Right ventricle myocardium superior (tissue), 1 donor: ENCODE data around the gene IMPG1. TPM values are rescaled to one million over a fixed set of nuclear protein-coding genes. Genes with fewer than 3 reads are reported as not detected.

Experiments
- ATAC-seq: fragments of 200-7000 bp; cut with Tn5 transposase; one replicate; pipeline ENCODE4 v1.9.1; 2020; ENCODE audit warnings: mild to moderate bottlenecking; ENCODE audit not compliant: poor library complexity
- DNase-seq: peaks from one replicate; pipeline ENCODE4 v3.0.0-alpha.2; 2020
- intact Hi-C: fragments of 100-400 bp; cut with DNase I; formaldehyde crosslinking; loops from one replicate; pipeline ENCODE4 v1.11.2; 2022
- total RNA-seq: library from RNA; stranded (reverse); fragmentation: NEBNext Ultra II Directional; extraction: Animal tissue kit (Norgen Biotek cat#: 25700); gene quantifications from one replicate; pipeline ENCODE4 v1.2.1, GENCODE V29; 2021
- donor health status: DM: no; HTN: yes; CAD: no; lungs with severe emphysema.

The IMPG1 gene
- total RNA-seq, 1 donor from 2014 or later: not detected

DNA sequence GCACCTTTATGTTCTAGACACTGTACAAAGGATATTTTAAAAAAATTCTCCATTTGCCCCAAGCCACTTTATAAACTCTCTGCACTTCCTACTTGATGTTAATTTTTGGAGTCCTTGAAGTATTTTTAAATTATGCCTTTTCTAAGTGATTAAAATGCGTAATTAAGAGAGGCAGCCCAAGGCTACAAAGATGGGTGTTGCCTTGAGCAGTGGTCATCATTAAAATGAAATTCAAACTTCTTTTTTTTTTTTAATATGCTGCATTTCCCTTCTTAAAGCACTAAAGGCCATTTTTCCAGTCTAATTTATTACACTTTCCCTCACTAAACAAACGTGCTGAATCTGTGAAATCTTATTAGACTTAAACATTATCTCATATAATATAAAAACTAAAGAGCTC is 102.4 kb downstream of the IMPG1 start:
- DNase-seq: no peak
- no peak for ATAC-seq
- intact Hi-C loops: no loop called here

DNA sequence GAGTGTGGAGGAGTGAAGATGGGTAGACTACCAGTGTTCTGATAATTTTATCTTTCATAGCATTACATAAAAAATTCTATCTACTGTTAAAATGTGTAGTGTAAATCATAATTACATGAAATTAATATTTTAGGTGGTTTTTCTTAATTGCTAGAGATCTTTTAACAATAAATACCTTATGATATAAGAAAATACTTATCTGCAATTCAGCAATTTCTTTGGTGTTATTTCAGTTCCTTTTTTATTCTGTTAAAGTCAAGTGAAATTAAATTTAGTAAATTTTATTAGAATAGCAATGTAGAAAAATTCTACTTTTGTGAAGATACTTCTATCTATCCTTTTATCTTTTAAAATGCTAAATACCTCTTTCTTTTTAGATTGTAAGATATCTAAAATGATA is 104.3 kb downstream of the IMPG1 start:
- DNase-seq: no peak
- ATAC-seq: no peak
- intact Hi-C loops: no loop called here

DNA sequence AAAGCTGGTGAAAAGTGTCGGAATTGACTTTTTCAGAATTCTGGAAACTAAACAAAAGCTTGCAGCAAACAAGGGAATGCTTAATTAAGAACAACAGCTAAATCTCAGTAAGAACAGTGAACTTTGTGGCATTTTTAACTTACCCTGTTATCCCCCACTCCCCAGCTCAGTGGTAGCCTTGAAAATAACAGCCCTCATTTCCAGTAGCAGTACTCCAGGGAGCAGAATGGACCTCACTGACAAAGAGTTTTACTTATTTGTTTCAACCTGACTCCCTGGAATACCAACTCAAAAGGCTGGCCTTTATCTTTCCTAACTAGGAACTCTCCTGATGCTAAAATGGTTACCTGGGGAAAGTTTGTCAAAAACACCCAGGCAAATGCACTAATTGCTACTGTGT is 108.9 kb downstream of the IMPG1 start:
- ATAC-seq (no peak), DNase-seq (no peak)
- intact Hi-C loops: no loop called here

DNA sequence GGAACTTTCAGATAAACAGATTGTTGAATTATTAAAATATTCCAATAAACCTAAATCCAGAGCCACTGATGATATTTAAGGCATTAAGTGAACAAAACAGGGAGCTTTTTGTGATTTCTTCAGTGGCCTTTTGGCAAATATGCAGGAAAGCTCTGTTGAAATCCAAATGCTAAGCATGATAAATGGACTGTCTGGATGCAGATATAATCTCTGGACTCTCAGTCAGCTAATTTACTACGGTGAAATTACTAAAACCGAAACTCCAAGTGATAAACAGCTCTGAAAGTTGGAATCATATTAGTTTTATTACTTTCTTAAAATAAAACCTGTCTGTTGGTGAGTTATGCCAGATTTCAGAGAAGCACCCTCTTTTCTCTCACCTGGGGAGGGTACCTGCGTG is 120.3 kb downstream of the IMPG1 start:
- ATAC-seq: peak; percentile 54
- no peak for DNase-seq
- intact Hi-C loops: no loop called here

DNA sequence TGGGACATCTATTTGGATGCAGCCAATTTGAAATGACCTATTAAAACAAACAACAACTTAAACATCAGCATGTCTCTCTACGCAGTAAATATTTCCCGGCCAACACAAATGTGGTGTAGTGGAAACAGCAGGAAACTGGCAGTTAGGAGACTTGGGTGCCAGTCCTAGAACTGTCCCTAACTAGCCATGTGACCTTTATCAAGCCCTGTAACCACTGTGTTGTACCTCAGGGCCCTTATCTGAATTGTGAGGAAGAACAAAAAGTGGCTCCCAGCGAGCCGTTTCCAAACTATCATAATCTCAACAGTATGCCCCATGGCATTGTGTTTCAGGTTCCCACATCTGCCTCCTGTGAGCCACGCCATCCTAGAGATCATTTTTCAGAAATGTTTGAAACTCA is 124.5 kb downstream of the IMPG1 start:
- intact Hi-C loops: no loop called here
- DNase-seq: no peak
- ATAC-seq: peak; percentile 55

DNA sequence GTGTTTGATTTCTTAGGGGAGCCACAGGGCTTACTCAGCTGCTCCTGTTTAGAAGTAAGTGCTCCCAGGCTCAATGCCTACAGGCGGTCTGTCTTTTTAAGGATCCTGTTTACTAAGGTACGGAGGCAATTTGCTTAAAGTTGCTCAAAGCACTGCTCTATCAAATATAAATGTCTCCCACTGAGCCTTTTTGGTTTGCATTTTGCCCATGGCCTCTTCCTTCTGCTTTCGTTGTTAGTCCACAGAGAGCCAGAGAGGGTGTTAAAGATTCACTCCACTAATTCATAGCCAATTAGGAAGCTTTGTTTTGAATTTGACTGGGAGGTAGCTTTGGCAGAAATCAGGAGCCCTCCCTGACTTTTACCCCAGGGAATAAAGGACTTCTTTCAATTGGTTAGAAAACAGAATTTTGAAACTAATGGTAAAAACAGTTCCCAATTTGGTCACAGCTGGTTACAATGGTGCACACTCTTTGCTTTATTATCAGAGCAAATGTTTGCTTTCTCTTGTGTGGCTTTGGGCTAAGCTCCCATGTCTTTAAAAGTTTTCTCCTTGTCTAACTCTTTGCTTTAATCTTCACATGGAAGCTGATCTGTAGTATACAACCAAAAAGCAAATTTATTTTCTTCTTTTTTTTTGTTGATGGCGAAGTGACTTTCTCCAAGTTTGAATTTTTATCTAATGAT is 126.2 kb downstream of the IMPG1 start:
- no peak for ATAC-seq
- intact Hi-C loops: no loop called here
- no peak for DNase-seq

DNA sequence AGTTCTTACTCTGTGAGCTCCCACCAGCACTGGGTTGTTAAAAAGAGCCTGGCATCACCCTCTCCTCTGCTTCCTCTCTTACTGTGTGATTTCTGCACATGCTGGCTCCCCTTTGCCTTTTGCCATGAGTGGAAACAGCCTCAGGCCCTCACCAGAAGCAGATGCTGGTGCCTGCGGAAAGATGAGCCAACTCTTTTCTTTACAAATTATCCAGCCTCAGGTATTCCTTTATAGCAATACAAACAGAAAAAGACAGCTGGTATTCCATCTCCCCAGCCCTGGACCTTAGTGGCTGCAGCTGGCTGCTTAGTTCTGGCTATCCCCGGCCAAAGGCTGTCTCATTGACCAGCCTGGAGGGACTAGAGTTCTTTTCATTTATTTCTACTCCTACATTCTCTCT is 129.1 kb downstream of the IMPG1 start:
- no peak for ATAC-seq
- intact Hi-C loops: no loop called here
- DNase-seq: no peak

DNA sequence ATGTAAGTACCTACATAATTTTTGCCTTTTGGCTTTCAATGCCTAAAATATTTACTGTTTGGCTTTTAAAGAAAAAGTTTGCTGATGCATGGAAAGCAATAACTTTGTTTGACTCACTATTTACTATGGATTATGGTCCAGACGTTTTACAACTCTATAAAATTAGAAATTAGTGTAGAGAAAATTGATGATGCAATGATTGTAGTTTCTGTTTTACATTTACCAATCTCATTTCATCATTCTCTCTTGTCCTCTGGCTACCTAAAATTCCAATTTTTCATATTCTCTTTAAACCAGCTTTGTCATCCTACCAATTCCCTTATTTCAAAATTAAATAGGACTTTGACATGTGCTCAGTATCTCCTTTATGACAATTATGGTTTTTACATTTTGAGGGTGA is 131.0 kb downstream of the IMPG1 start:
- ATAC-seq: no peak
- no peak for DNase-seq
- intact Hi-C loops: no loop called here

DNA sequence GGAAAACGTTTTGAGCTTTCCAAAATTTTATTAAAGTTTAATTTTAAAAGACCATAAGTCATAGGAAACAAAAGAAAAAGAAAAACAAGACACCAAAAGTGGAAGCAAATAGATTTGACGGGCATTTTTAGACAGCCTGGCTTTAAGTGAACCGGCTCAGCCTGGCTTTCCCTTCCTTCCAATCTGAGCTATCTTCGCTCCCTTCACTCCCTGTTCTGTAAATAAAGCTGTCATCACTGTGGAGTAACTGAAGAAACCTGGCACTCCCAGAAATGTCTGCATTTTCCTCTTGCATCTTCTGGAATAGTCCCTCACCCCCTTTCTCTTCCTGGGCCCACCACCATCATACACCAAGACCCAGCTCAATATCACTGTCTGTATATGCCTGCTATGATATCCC is 131.9 kb downstream of the IMPG1 start:
- no peak for DNase-seq
- intact Hi-C loops: no loop called here
- peak; percentile 91 for ATAC-seq

DNA sequence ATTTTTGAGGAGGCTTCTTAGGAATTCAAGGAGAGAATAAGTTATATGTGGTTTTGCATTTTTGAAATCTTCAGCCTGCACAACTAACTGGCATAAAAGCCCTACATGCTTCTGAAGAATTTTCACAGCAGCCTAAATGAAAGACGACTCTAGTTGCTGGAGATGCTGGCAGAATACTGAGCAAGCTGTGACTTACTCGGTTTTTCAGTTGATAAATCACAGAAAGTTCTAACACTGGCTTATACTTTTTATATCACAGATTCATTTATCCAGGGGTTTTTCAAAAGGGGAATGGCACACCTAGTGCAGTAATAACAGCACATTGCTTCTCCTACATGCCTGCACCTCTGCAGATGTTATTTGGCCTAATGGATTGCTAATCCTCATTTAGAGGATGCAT is 134.6 kb downstream of the IMPG1 start:
- DNase-seq (no peak), ATAC-seq (no peak)
- intact Hi-C loops: loop anchor here (10.0 kb wide), 1 partner anchor 747 kb away; no protein-coding TSS in a partner anchor

DNA sequence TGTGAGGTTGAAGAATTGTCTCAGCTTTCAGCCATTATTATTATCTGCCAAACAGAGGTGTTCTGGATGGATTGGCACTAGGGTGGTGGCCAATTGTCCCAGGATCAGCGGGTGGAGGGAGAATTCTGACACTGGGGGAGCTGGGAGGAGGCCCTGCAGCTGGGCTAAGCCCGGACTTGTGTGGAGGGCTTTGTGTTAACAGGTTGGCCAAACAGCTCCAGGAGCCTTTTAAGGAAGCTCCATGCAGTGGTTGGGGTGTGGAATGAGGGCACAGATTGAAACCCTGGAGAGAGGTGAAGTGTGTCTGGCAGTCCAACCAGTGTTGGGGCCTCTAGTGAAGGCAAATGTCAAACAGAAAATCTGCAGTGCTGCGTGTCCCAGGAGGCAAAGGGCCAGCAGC is 135.8 kb downstream of the IMPG1 start:
- ATAC-seq (no peak), DNase-seq (no peak)
- intact Hi-C loops: loop anchor here (10.0 kb wide), 1 partner anchor 748 kb away; no protein-coding TSS in a partner anchor

DNA sequence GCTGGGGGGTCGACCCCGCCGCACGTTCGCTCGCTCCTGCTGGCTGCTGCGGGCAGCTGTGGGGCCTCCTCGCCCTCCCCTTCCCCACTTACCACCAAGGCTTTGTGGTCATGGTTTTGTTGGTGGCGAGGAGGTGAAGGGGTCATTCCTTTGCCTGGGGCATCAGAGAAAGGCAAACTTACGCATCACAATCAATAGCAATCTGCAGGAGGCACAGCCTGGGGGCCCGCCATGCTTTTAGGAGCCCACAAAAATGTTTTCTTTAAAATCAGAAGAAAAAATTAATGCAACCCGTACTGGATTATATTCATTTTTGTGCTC is 137.0 kb downstream of the IMPG1 start:
- DNase-seq: no peak
- intact Hi-C loops: loop anchor here (10.0 kb wide), 1 partner anchor 749 kb away; no protein-coding TSS in a partner anchor
- ATAC-seq: no peak

DNA sequence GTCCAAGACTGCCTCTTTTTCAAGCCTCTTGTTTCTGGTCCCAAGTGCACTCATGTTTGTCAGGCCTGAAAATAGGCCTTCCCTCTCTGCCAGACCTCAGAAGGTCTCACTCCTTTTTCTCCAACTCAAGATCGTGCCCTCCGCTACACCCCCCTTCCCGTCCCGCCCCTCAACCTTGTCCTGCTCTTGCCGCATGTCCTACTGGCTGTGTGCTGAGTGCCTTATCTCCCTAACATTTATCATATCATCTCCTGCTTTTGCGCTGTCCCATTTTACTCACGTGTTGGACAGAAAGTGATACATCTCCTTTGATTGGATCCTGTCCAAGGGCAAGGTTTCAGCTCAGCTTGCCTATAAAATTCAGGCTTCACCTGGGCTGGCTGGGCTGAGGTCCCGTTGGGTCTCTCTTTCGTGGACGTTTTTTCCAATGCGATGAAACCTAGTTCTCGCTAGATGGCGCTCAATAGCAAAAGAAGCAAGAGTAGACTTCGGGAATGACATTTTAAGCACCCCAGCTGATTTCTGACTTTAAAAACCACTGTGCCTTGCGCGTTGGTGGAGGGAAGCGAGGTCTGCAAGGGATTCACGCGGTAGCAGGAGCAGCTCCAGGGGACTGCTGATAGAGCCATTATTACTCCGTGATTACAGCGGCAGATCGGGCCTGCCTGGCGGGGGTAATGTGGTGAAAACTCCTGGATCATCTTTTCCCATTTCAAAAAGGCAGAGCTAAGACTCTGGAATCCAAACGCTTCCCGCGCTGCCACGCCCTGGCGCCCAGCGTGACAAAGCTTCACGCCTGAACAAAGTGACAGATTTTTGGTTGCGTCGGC is 137.6 kb downstream of the IMPG1 start:
- DNase-seq: peak; percentile 45
- peak; percentile 81 for ATAC-seq
- intact Hi-C loops: loop anchor here (5.0 to 10.0 kb wide), 2 partner anchors 417 to 750 kb away; no protein-coding TSS in a partner anchor

DNA sequence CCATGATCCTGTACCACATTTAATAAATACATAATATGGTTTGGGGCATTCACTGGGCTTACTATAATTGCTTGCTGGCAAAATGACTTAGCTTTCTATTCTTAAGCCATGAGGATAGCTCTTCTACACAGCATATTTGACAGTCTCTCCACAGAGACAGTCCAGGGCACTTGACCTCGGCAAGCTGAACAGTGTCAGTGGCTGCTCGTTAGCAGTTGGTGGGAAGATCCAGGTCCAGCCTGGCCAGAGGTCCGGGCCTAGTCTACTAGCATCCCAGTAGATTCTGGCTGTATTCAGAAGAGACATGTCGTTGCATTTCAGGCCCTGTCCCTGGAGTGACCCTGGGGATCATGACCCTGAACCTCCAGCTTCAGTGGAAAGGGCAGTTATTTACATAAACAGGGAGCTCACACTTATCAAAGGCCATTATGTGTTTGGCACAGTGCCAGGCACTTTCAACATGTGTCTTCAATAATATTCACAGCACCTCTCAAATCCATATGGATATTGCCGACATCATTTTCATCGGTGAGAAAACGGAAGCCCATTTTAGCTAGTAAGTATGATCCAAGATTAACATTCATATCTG is 139.0 kb downstream of the IMPG1 start:
- no peak for DNase-seq
- peak; percentile 7 for ATAC-seq
- intact Hi-C loops: loop anchor here (5.0 to 10.0 kb wide), 2 partner anchors 419 to 751 kb away; no protein-coding TSS in a partner anchor

DNA sequence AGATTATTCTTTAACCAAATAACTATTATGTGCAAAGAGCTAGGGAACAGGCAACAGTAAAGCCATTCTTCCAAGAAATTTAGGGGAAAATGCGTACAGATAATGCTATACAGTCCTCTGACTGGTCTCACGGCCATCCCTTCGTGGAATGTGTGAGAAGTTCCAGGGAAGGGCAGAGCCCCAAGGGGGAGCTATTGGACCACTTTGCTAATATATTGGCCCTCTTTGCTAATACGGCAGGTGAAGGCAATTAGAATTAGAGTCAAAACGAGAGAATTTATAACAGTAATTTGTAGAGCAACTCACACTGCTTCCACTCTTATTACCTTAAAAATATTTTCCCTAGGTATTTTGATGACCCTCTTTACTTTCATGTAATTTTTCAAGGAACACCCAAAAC is 140.4 kb downstream of the IMPG1 start:
- DNase-seq (no peak), ATAC-seq (peak; percentile 70)
- intact Hi-C loops: loop anchor here (5.0 to 10.0 kb wide), 2 partner anchors 420 to 753 kb away; no protein-coding TSS in a partner anchor

DNA sequence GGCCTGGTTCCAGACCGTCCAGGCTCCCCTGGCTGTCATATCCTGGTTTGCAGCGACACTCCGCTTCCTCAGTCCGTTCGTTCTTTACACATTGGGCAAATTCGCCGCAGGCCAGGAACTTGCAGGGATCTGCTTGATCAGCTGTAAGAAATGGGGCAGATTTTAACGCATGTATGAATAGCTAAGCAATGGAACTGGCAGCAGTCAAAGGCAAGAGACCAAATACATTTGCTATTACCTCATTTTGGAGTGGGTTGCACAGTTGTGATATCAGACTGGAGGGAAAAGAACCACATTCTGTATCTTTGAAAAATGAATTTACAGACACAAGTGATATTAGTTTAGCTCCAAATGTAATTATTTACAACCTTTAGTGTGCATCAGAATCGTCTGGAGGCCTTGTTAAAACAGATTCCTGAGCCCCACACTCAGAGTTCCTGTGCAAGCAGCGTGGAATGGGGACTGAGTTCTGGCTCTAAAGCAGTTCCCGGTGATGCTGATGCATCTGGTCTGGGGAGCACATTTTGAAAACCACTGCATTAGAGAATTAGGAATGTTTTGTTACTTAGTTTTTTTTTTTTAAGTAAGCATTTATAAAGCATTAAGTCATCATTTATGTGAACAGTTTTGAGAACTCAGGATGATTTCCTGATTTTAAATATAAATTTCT is 141.3 kb downstream of the IMPG1 start:
- intact Hi-C loops: loop anchor here (5.0 to 10.0 kb wide), 2 partner anchors 421 to 754 kb away; no protein-coding TSS in a partner anchor
- ATAC-seq: no peak
- DNase-seq: no peak

DNA sequence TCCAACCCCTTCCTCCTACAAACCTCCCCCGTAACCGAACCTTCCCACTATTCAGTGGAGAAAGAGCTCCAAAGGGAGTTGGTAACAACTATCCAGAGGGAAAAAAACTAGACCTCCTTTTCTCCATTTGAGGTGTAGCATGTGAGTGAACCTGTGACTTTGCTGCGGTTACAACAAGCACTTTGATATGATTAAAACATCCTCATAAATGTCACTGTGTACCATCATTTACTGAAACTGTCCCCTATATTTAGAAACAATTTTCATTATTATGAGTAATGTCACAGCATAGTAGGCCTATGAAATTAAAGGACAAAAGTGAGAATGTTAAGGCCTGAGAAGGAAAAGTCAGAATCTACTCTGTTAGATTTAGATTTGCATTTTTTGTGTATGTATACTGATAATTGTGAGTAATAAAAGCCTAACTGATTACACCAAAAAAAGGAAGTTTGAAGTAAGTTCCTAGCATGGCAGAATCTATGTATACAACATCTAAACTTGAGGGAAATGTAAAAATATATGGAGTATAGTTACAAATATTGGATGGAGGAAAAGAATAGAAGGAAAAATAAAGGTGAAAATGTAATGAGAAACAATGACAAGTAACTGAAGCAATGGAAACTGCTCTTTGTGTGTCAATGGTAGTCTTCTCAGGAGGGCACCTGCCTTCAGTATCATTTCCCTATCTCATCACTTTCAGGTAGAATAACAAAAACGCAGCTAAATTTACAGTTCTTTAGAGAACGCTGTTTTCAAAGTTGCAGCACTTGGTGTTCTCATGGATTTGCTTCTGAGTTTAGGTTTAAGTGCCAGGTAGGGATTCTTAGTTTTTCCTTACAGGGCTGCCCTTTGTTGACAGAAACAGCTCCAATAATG is 145.9 kb downstream of the IMPG1 start:
- no peak for ATAC-seq
- no peak for DNase-seq
- intact Hi-C loops: no loop called here

DNA sequence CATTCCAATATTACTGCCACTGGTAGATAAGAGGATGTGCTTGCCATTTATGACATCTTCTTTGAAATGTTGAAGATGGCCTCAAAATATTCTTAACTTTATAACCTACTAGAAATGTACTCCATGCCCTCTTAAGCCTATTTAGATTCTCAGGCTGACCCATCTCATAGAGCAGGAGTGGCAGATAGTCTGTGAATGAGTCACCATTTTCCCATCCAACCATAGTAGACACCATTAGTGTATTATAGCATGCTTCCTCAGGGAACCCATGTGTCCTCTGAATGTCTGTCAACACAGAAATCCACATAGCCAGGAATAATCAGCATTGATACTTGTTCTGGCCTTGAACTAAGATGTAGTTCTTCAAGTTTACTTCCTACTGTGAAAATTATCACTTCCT is 150.2 kb downstream of the IMPG1 start:
- ATAC-seq (no peak), DNase-seq (no peak)
- intact Hi-C loops: no loop called here
